ENCODE results near the gene SMC3.
"Not testable (repeated sequence)": the region's sequence is repeated elsewhere in the genome, so short reads cannot be mapped to it uniquely, and the experiment has no call there.

Gene SMC3

GRCh38 chr10:110625951-110626855 is 58.7 kb downstream of the SMC3 start:
- no peak for DNase-seq

GRCh38 chr10:110628161-110628560 is 60.7 kb downstream of the SMC3 start:
- DNase-seq = no peak

- DNase-seq = no peak
Measured at GRCh38 chr10:110629680-110630191, 62.2 kb downstream of the SMC3 start.

- no peak for DNase-seq
Measured at GRCh38 chr10:110631934-110632333, 64.4 kb downstream of the SMC3 start.

- DNase-seq = no peak
Measured at GRCh38 chr10:110632591-110633215, 65.2 kb downstream of the SMC3 start.

- DNase-seq = no peak
Measured at GRCh38 chr10:110634527-110635209, 67.2 kb downstream of the SMC3 start.

GRCh38 chr10:110636572-110636931 is 69.1 kb downstream of the SMC3 start:
- no peak for DNase-seq

- DNase-seq = no peak
Measured at GRCh38 chr10:110636932-110637557, 69.5 kb downstream of the SMC3 start.

GRCh38 chr10:110637558-110638053 is 70.1 kb downstream of the SMC3 start:
- DNase-seq = no peak

- no peak for DNase-seq
Measured at GRCh38 chr10:110638319-110638718, 70.8 kb downstream of the SMC3 start.

- not testable (repeated sequence) for DNase-seq
Measured at GRCh38 chr10:110639046-110639445, 71.6 kb downstream of the SMC3 start.

GRCh38 chr10:110639858-110640257 is 72.4 kb downstream of the SMC3 start:
- DNase-seq = not testable (repeated sequence)

GRCh38 chr10:110641256-110641655 is 73.8 kb downstream of the SMC3 start:
- DNase-seq = peak in 1 of 3 donors; percentile 8

GRCh38 chr10:110642204-110643034 is 74.9 kb downstream of the SMC3 start:
- no peak for DNase-seq

- no peak for DNase-seq
Measured at GRCh38 chr10:110643035-110643652, 75.6 kb downstream of the SMC3 start.

- DNase-seq = peak; percentile 18 to 52 (median 21)
Measured at GRCh38 chr10:110643653-110644597, 76.4 kb downstream of the SMC3 start, which contains the start of gene RBM20. Gene RBM20 (plus strand): TSS chr10:110644336. CDS start chr10:110644455, 119 bp downstream.

- DNase-seq = no peak
Measured at GRCh38 chr10:110644598-110645462, 77.3 kb downstream of the SMC3 start.

GRCh38 chr10:110646417-110647135 is 79.1 kb downstream of the SMC3 start:
- DNase-seq = no peak

- no peak for DNase-seq
Measured at GRCh38 chr10:110647136-110647430, 79.6 kb downstream of the SMC3 start.

All from suppressor macrophage treated with lipopolysaccharide for 1 hour (primary cell).